Measurements from ENCODE around the gene HHAT.
"Not testable (repeated sequence)": the region's sequence is repeated elsewhere in the genome, so short reads cannot be mapped to it uniquely, and the experiment has no call there.

The HHAT gene

GRCh38 chr1:210654176-210654981 lies 325.7 kb downstream of the HHAT start:
- DNase-seq = no peak

- no peak for DNase-seq
These were observed 326.8 kb downstream of the HHAT start for GRCh38 chr1:210655511-210655910.

DNA sequence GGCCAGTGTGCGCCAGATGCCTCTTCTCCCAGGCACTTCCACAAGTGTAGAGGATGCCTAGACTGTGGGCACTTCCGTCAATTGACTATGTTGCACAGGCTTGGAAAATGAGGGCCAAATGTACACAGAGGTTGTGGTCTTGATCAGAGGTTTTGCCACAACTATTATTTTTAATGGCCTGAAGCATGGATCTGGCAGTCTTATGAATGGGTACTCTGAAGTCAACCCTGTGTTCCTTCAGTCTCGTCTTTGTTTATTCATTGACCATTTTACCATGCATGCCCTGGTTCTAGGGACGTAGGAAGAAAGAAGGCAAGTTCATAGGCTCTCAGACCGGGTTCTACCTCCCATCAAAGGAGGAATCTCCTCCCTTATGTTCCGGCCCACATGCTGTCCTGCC lies 329.1 kb downstream of the HHAT start:
- no peak for DNase-seq

DNA sequence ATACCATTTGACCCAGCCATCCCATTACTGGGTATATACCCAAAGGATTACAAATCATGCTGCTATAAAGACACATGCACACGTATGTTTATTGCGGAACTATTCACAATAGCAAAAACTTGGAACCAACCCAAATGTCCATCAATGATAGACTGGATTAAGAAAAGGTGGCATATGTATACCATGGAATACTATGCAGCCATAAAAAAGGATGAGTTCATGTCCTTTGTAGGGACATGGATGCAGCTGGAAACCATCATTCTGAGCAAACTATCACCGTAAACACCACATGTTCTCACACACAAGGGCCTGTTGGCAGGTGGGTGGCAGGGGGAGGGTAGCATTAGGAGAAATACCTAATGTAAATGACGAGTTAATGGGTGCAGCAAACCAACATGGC lies 332.8 kb downstream of the HHAT start:
- not testable (repeated sequence) for DNase-seq

GRCh38 chr1:210662291-210663050 lies 333.8 kb downstream of the HHAT start:
- no peak for DNase-seq

GRCh38 chr1:210663730-210664573 lies 335.2 kb downstream of the HHAT start:
- DNase-seq = no peak

DNA sequence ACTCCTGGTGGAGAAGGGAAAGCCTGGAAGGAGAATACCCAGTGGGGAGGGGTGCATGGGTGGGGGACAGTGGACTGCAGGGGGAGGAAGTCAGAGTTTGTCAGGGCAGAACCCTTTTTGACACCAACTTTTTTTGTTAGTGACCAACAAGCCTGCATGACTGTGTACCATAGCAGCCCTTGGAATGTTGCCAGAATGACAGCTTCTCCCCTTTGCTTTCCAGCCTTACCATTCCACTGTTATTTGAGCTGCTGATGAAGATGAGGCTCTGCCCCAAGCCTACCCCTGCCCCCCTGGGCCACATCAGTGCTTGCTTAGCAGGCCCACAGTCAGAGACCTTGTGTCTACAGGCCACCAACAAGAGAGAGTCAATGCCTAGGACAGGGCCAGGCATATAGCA lies 341.2 kb downstream of the HHAT start:
- DNase-seq = no peak

GRCh38 chr1:210674151-210674550 lies 345.4 kb downstream of the HHAT start:
- DNase-seq = no peak

DNA sequence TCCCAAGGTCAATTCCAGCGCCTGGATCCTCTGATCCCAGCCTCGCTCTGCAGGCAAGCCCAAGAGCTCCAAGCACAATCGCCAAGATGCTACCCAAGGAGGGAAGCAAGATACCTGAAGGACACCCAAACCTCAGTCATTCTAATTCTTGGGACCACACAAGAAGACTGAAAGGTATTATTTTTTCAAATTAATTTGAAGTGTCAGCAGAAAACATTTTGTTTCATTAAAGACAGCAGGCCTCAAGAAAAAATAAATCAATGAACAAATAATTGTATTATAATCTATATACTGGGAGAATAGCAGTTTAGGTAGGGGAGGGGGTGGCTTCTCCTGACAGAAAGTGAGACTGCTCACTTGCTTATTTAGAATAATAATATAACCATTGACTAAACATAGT lies 347.8 kb downstream of the HHAT start:
- no peak for DNase-seq

GRCh38 chr1:210677533-210677932 lies 348.8 kb downstream of the HHAT start:
- DNase-seq = no peak

- no peak for DNase-seq
These were observed 349.6 kb downstream of the HHAT start for GRCh38 chr1:210678306-210678705.

- DNase-seq = no peak
These were observed 352.5 kb downstream of the HHAT start for GRCh38 chr1:210681158-210681557.

DNA sequence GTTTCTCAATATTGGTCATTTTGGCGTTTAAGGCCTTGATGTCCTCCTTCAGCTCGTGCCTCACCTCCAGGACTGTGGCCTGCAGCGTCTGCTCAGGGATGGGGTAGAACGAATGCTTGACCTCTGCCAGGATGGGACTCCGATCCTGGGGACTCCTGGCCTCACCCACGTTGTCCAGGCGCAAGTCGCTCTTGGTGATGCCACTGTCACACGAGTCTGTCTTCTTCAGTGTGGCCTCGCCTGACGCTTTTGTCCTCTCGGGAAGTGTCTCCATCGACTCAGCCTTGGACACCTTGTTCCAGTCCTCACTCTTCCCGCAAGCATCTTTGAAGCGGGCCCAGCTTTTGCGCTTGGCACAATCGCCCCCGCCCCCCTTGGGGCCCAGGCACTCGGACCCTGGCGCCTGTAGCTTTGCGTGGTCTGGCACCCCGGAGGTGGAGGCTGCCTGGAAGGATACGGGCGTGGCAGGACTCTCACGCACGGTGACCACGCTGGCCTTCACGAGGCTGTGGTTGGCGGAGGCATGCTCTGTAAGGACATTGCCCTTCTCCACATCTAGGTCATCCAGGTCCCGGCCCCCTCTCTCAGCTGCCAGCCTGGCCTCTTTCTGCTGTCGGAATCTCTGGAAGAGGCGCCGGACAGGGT lies 354.8 kb downstream of the HHAT start:
- no peak for DNase-seq

GRCh38 chr1:210684466-210685294 lies 356.0 kb downstream of the HHAT start:
- no peak for DNase-seq

GRCh38 chr1:210685295-210685650 lies 356.6 kb downstream of the HHAT start:
- no peak for DNase-seq

DNA sequence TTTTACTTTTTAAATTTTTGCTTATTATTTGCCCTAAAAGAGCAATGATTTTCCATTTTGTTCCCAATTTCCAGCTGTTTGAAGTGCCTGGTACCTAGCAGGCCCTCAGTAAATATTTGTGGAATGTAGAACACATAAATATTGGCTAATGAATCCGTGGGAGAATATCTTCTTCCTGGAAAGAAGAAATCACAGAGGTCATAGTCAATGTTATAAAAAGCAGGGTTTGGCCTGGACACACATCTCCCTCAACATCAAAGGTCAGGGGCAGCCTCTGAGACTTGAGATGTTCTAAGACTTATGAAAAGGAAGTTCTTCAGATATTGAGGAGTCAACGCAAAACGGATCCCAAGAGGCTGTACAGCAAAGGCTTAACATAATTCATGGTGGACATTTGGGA lies 358.1 kb downstream of the HHAT start:
- DNase-seq = no peak

- DNase-seq = no peak
These were observed 359.0 kb downstream of the HHAT start for GRCh38 chr1:210687582-210688279.

GRCh38 chr1:210688512-210689234 lies 360.0 kb downstream of the HHAT start:
- DNase-seq = no peak

DNA sequence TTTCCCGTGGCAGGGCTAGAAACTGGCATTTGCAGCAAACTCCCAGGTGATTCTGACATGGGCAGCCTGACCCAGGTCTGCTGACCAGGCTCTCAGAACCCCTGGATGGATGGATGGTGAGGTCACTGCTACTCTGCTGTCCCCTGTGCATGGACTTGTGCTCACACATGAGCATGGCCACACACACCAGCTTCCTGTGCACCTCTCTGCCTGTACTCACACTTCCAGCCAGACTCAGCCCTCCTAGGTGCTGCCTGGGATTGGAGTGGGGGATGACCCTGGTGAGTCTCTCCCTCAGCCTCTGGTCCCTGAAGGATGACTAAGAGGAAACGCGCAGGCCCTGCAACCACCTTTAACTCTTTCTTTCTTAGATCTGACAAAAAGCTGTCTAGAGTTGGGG lies 361.1 kb downstream of the HHAT start:
- DNase-seq = no peak

GRCh38 chr1:210690236-210690635 lies 361.5 kb downstream of the HHAT start:
- DNase-seq = no peak

All from bone marrow (tissue), 2 donors.